Testis (tissue), 3 donors: ENCODE results near the gene SETD1A. TPM values are rescaled to one million over a fixed set of nuclear protein-coding genes. Genes with fewer than 3 reads are reported as not detected.

Source experiments
- DNase-seq: peaks from one replicate; pipeline ENCODE4 v3.0.0-alpha.2; 2019
- H3K27ac ChIP-seq, 2 donors: fragments of 200-600 bp; sonication (generic); one replicate each; pipeline ENCODE4 v1.5.1; 2019
- H3K27me3 ChIP-seq: fragments of 200-600 bp; sonication (generic); one replicate; pipeline ENCODE4 v1.5.1; 2019
- H3K36me3 ChIP-seq: fragments of 200-600 bp; sonication (generic); one replicate; pipeline ENCODE4 v1.5.1; 2017; ENCODE audit warnings: low read depth; ENCODE audit errors: missing control alignments
- H3K4me1 ChIP-seq: fragments of 200-600 bp; sonication (generic); one replicate; pipeline ENCODE4 v1.5.1; 2019
- H3K4me3 ChIP-seq, 2 donors: fragments of 200-600 bp; sonication (generic); one replicate each; pipeline ENCODE4 v1.5.1; 2017 to 2019
- H3K9me3 ChIP-seq: fragments of 200-600 bp; sonication (generic); one replicate; pipeline ENCODE4 v1.5.1; 2017
- POLR2A ChIP-seq: fragments of 450-650 bp; IDR thresholded peaks from one replicate; pipeline ENCODE4 v1.6.1; 2017; ENCODE audit warnings: antibody characterized with exemption, mild to moderate bottlenecking, moderate library complexity
- WGBS, 2 donors: methylation state at CpG; one replicate each; pipeline ENCODE4 v1.1.5; 2018; 5-methylcytosine and 5-hydroxymethylcytosine counted together
- intact Hi-C: fragments of 100-400 bp; cut with DNase I; formaldehyde crosslinking; loops from one replicate; pipeline ENCODE4 v1.15.1; 2023; ENCODE audit warnings: low total_unique reads
- polyA plus RNA-seq: library from polyadenylated mRNA; stranded (reverse); fragments of 350-450 nt; fragmentation: Illumina TruSeq; extraction: RNeasy Lipid Tissue Mini Kit (QIAGEN cat#74804); gene quantifications from one replicate; pipeline ENCODE4 v1.2.3, GENCODE V29; 2014; ENCODE audit warnings: low read depth, low replicate concordance; ENCODE audit not compliant: insufficient read depth
- total RNA-seq, 2 donors: library from RNA; depleted of rRNA; stranded (reverse); fragments of >200 nt; gene quantifications; one replicate each; pipeline ENCODE4 v1.2.3, GENCODE V29; 2016
- TF ChIP-seq, protein P1 (sequence below), 3 experiments: fragments of 450-650 bp in 2 of 3; fragments of 200-600 bp in 1 of 3; sonication (generic) in 1 of 3; IDR thresholded peaks; one replicate each; pipeline ENCODE4 v1.5.1; 2016 to 2019; ENCODE audit warnings: antibody characterized with exemption in 3 of 3, mild to moderate bottlenecking in 2 of 3, moderate library complexity in 1 of 3

SETD1A gene
- total and polyA plus RNA-seq, 3 donors from 2014 or later = 41.4 to 45.8 (median 45.7) TPM

DNA sequence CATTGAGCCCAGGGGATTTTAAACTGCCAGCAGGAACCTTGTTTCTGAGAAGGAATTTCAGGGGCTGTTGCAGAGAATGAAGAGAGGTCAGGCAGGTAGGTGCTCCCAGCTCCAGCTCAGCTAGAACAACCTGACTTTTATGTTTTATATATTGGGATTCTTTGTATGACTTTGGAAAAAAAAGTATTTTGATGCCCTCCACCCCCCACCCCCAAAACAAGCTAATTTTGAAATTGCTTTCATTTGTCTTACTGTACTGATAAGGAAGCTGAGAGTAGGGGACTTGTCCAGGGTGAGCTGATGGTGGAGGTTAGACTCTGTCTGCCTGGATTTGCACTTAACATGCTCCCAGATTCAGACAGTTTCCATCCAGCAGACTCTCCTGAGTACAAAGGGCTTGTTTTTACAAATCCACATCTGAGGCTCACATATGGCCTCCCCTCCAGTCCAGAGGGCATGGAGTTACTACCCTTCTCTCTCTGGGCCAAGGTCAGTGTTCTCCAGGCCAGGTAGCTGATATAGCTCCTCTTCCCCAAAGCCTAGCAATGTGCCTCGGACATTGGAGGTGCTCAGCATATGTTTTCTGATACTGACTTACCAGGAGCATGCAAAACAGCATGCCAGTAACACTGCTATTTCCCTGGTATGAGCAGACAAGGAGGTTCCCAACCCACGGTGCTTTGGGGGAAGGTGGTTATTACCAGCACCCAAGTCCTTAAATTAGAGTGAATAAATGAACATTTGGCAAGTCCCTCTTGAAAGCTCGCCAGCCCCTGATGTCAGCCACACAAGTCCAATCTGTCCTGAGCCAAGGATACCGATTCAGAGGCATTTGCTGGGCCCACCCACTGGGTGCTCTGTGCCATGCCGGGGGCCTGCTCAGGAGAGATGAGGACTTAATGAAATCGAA lies 41.6 kb downstream of the SETD1A start:
- intact Hi-C loops = no loop called here
- Histone ChIP-seq H3K4me1 (peaks cover 22% of the 10 kb centered on the region), H3K36me3 (no peaks in the 10 kb centered on the region), H3K4me3 (no peak overlapping the region), H3K27me3 (no peaks in the 10 kb centered on the region), H3K9me3 (no peaks in the 10 kb centered on the region), H3K27ac (no peak overlapping the region)
- DNase-seq = no peak
- TF ChIP-seq, protein P1, sequence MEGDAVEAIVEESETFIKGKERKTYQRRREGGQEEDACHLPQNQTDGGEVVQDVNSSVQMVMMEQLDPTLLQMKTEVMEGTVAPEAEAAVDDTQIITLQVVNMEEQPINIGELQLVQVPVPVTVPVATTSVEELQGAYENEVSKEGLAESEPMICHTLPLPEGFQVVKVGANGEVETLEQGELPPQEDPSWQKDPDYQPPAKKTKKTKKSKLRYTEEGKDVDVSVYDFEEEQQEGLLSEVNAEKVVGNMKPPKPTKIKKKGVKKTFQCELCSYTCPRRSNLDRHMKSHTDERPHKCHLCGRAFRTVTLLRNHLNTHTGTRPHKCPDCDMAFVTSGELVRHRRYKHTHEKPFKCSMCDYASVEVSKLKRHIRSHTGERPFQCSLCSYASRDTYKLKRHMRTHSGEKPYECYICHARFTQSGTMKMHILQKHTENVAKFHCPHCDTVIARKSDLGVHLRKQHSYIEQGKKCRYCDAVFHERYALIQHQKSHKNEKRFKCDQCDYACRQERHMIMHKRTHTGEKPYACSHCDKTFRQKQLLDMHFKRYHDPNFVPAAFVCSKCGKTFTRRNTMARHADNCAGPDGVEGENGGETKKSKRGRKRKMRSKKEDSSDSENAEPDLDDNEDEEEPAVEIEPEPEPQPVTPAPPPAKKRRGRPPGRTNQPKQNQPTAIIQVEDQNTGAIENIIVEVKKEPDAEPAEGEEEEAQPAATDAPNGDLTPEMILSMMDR (IDR thresholded peaks at IDR 0.05) = no peak
- no peak for TF ChIP-seq POLR2A
- 49 to 66% methylated on average over 6 of the region's 6 CpGs for WGBS, 2 donors

DNA sequence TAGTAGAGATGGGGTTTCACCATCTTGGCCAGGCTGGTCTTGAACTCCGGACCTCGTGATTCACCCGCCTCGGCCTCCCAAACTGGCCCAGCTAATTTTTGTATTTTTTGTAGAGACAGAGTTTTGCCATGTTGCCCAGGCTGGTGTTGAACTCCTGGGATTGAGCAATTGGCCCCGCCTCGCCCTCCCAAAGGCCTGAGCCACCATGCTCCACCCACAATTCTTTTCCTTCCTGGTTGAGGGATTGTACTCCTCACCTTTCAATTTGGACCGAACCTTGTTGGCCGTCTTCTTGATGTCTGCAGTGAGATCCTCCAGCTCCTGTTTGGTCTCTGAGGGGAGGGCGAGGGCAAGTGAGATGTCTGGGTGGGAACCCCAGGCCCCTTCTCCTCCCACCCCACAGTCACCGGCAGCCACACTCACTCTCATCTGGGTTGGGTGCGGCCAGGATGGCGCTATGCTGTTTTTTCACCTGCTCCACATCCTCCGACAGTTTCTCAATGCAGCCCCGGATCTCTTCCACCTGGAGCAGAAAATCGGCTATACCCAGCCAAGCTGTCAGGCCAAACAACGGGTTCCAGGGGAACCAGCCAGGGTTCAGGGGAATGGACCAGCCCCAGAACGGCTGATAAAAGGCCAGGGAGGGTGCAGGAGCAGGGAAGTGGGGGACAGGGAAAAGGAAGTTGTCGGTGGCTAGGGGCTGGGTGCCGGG lies 43.3 kb downstream of the SETD1A start:
- H3K4me3 ChIP-seq = no peak overlapping the region
- TF ChIP-seq, protein P1 (IDR thresholded peaks at IDR 0.05) = no peak
- TF ChIP-seq POLR2A = no peak
- intact Hi-C loops = no loop called here
- 92 to 98% methylated on average over 19 of the region's 19 CpGs for WGBS, 2 donors
- H3K9me3 ChIP-seq = no peaks in the 10 kb centered on the region
- H3K4me1 ChIP-seq = peaks cover 22% of the 10 kb centered on the region
- no peak overlapping the region for H3K27ac ChIP-seq
- no peak for DNase-seq
- no peaks in the 10 kb centered on the region for H3K36me3 ChIP-seq
- H3K27me3 ChIP-seq = no peaks in the 10 kb centered on the region

DNA sequence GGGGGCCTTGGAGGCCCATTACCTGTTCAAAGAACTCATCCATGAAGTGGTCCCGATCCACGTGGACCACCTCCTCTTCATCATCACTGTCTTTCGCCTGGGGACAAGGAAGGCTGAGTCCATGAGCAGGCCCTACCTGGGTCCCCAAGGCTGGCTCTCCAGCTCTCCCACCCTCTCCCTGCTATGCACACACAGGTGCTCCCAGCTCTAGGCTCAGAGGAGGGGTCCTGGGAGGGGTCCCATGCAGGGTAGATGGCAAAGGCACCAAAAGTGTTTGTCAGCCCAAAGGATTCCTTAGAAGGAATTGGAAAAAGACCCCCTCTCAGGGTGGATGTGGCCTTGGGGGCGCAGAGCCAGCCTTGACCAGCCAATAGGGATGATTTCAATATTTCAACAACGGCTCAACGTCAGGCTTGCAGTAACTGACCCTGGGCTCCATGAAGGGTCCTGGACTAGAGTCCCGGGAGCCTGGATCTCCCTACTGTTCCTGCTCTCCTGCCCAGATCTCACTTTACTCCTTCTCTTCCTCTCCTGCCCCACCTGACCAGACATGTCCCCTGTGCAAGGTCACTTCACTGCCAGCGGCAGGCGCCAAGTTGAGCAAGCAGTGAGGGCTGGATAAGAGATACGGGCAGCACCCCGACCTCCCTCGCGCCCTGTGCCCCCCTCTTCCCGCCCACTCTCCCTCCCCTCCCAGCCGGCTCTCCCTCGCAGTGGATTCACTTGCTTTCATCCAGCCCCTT lies 44.1 kb downstream of the SETD1A start:
- Histone ChIP-seq H3K36me3 (no peaks in the 10 kb centered on the region), H3K27me3 (no peaks in the 10 kb centered on the region), H3K4me1 (peaks cover 22% of the 10 kb centered on the region), H3K4me3 (no peak overlapping the region), H3K9me3 (no peaks in the 10 kb centered on the region), H3K27ac (no peak overlapping the region)
- TF ChIP-seq, protein P1 (IDR thresholded peaks at IDR 0.05) = no peak
- TF ChIP-seq POLR2A = no peak
- no peak for DNase-seq
- intact Hi-C loops = no loop called here
- WGBS, 2 donors = 49 to 65% methylated on average over 15 to 16 of the region's 16 CpGs

DNA sequence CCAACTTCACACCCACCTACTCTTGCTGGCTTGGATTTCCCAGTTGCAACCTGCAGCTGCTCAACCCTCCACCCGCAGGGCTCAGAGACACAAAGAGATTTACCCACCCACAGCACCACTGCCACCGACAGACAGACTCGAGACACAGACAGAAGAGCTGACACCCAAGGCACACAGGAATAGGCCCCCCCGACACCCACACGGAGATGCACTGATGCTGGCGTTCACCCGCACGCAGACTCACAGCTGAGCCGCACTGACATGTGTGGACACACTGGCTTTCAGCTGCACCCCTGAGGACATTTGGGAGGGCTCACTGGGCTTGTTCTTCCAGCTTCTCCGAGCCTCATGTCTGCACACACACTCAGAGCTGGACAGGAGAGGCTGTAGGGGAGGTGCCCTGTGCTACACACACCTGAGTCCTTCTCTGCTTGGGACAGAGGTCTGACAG lies 44.7 kb downstream of the SETD1A start:
- no peak overlapping the region for H3K4me3 ChIP-seq
- intact Hi-C loops = no loop called here
- no peaks in the 10 kb centered on the region for H3K27me3 ChIP-seq
- WGBS, 2 donors = 44 to 53% methylated on average over 9 to 10 of the region's 10 CpGs
- H3K4me1 ChIP-seq = peaks cover 22% of the 10 kb centered on the region
- no peaks in the 10 kb centered on the region for H3K9me3 ChIP-seq
- no peaks in the 10 kb centered on the region for H3K36me3 ChIP-seq
- DNase-seq = no peak
- no peak overlapping the region for H3K27ac ChIP-seq
- TF ChIP-seq, protein P1 (IDR thresholded peaks at IDR 0.05) = no peak
- TF ChIP-seq POLR2A = no peak
